K562 (cell line): Measurements from ENCODE around the gene TYW5. TPM values are rescaled to one million over a fixed set of nuclear protein-coding genes. Genes with fewer than 3 reads are reported as not detected.

ENCODE experiments used
- ATAC-seq: fragments of 200-7000 bp; cut with Tn5 transposase; 3 replicates; pipeline ENCODE4 v1.9.1; 2020; ENCODE audit warnings: moderate library complexity
- BruUV-seq: library from RNA; stranded (reverse); fragments of 400-500 nt; replicated peaks from 2 replicates; lab custom pipeline; 2021; lab: Mats Ljungman, UMichigan
- CTCF ChIA-PET: fragments of 300-600 bp; formaldehyde crosslinking; extraction: SDS; loops from one replicate; lab custom pipeline; 2021; ENCODE audit warnings: low intra/inter-chr PET ratio; lab: Yijun Ruan, JAX
- POLR2A ChIA-PET: fragments of 300-600, 350-650 bp; sonication (Branson Sonifier 250); formaldehyde crosslinking; extraction: SDS; loops from one replicate; lab custom pipeline; 2021; ENCODE audit warnings: antibody characterized with exemption, inconsistent platforms; lab: Yijun Ruan, JAX
- DNase-seq, 4 experiments: peaks; one replicate each; pipeline versions ENCODE4 v3.0.0 to v3.0.0-alpha.2; 2011 to 2018; ENCODE audit warnings: low spot score in 3 of 4, mixed read lengths in 3 of 4; ENCODE audit errors: extremely low read depth in 1 of 4
- FAIRE-seq: peaks from 2 replicates; lab custom pipeline; 2011; peaks lifted over from hg19 to GRCh38; lab: Jason Lieb, UNC
- H2AFZ ChIP-seq: 2 replicates; pipeline ENCODE4 v1.6.0; 2011; ENCODE audit warnings: low read depth, low read length, control low read depth, inconsistent platforms
- H3K27ac ChIP-seq: fragments of 200-600 bp; 3 replicates; pipeline ENCODE4 v1.8.0; 2011; ENCODE audit warnings: low read depth, mild to moderate bottlenecking, control low read depth, inconsistent platforms, low read length, moderate library complexity, mixed read lengths; ENCODE audit errors: extremely low read depth
- H3K27me3 ChIP-seq, 2 experiments: fragments of 300-600 bp in 1 of 2; 2 replicates in 1 of 2; 3 replicates in 1 of 2; pipeline versions ENCODE4 v1.6.0 to v1.8.0; 2011; ENCODE audit warnings: inconsistent platforms in 2 of 2, low read length in 2 of 2, mild to moderate bottlenecking in 1 of 2, mixed read lengths in 1 of 2, moderate library complexity in 1 of 2; ENCODE audit not compliant: control insufficient read depth in 2 of 2, insufficient read depth in 2 of 2
- H3K36me3 ChIP-seq: fragments of 300-600 bp; 3 replicates; pipeline ENCODE4 v1.8.0; 2011; ENCODE audit warnings: mild to moderate bottlenecking, low read length, inconsistent platforms; ENCODE audit not compliant: control insufficient read depth, insufficient read depth
- H3K4me1 ChIP-seq, 2 experiments: fragments of 200-600 bp in 1 of 2; replicated peaks in 1 of 2; 2 replicates in 1 of 2; 3 replicates in 1 of 2; pipeline versions ENCODE4 v1.5.1 to v1.8.0; 2011; ENCODE audit warnings: inconsistent platforms in 2 of 2, low read length in 2 of 2, mild to moderate bottlenecking in 1 of 2, mixed read lengths in 1 of 2, moderate library complexity in 1 of 2; ENCODE audit not compliant: control insufficient read depth in 2 of 2, insufficient read depth in 2 of 2
- H3K4me2 ChIP-seq: 2 replicates; pipeline ENCODE4 v1.6.1; 2011; ENCODE audit warnings: low read length, control low read depth, inconsistent platforms, mixed read lengths; ENCODE audit not compliant: insufficient read depth
- H3K4me3 ChIP-seq: fragments of 200-600 bp; sonication (generic), shearing (Covaris generic); 2 replicates; pipeline ENCODE4 v1.5.1; 2016; ENCODE audit warnings: control low read depth, inconsistent platforms
- H3K79me2 ChIP-seq: fragments of 200-600 bp; 3 replicates; pipeline ENCODE4 v1.8.0; 2011; ENCODE audit warnings: low read length, inconsistent platforms; ENCODE audit not compliant: control insufficient read depth, insufficient read depth
- H3K9ac ChIP-seq, 2 experiments: 2 replicates each; pipeline versions ENCODE4 v1.6.0 to v1.6.1; 2011; ENCODE audit warnings: low read depth in 2 of 2, low read length in 2 of 2, control low read depth in 1 of 2, inconsistent platforms in 1 of 2, mild to moderate bottlenecking in 1 of 2, mixed read lengths in 1 of 2; ENCODE audit not compliant: insufficient read depth in 1 of 2
- H3K9me1 ChIP-seq: one replicate; pipeline ENCODE4 v1.6.0; 2011; ENCODE audit warnings: inconsistent platforms, mild to moderate bottlenecking, low read length, moderate library complexity; ENCODE audit not compliant: control insufficient read depth, insufficient read depth
- H3K9me3 ChIP-seq: replicated peaks from 2 replicates; pipeline ENCODE4 v1.5.1; 2011; ENCODE audit warnings: low read depth, low read length, inconsistent platforms; ENCODE audit not compliant: control insufficient read depth, insufficient read depth
- H4K20me1 ChIP-seq: replicated peaks from 2 replicates; pipeline ENCODE4 v1.6.1; 2011; ENCODE audit warnings: low read length, inconsistent platforms, mixed read lengths; ENCODE audit not compliant: control insufficient read depth, insufficient read depth
- MEF2A ChIP-seq: IDR thresholded peaks from 2 replicates; pipeline ENCODE4 v1.6.1; 2011; ENCODE audit warnings: low read depth, mild to moderate bottlenecking, low read length, moderate library complexity; ENCODE audit not compliant: control insufficient read depth
- NFYB ChIP-seq: IDR thresholded peaks from 2 replicates; pipeline ENCODE4 v1.6.1; 2011; ENCODE audit warnings: mild to moderate bottlenecking, moderate library complexity; ENCODE audit not compliant: insufficient read length; ENCODE audit errors: extremely low read depth
- RAD21 ChIP-seq, 2 experiments: fragments of 250-450 bp in 1 of 2; fragments of 450-650 bp in 1 of 2; sonication (Bioruptor Pico) in 1 of 2; formaldehyde crosslinking in 1 of 2; IDR thresholded peaks in 1 of 2; conservative IDR thresholded peaks in 1 of 2; 2 replicates each; pipeline versions ENCODE4 v1.4.0 to v1.8.0; 2020 to 2022; ENCODE audit warnings: mild to moderate bottlenecking in 2 of 2, moderate library complexity in 1 of 2
- RBM25 ChIP-seq: fragments of 200-400 bp; formaldehyde crosslinking; IDR thresholded peaks from 2 replicates; pipeline ENCODE4 v1.6.1; 2018; ENCODE audit warnings: low read length, low read depth, moderate library complexity; ENCODE audit not compliant: severe bottlenecking
- ZNF384 ChIP-seq: IDR thresholded peaks from 2 replicates; pipeline ENCODE4 v1.6.1; 2012; ENCODE audit warnings: low read depth, low read length, improper control_type of control experiment
- WGBS: fragments of 100-300 bp; shearing (Covaris generic); methylation state at CpG from one replicate; pipeline ENCODE4 v1.1.6; 2016; ENCODE audit warnings: low coverage, mixed read lengths; ENCODE audit not compliant: insufficient coverage; ENCODE audit errors: missing lambda C conversion rate; 5-methylcytosine and 5-hydroxymethylcytosine counted together
- in situ Hi-C: fragments of 300-500 bp; cut with MboI; formaldehyde crosslinking; loops from 4 replicates; pipeline ENCODE4 v1.15.0; 2018; ENCODE audit warnings: inconsistent platforms, mixed read lengths
- intact Hi-C: fragments of 100-400 bp; cut with micrococcal nuclease; formaldehyde crosslinking; loops from 2 replicates; pipeline ENCODE4 v1.14.2; 2022
- polyA plus RNA-seq, 8 experiments: library from polyadenylated mRNA; depleted of rRNA in 4 of 8; stranded (reverse) in 5 of 8; unstranded in 3 of 8; fragments of >200 nt; fragmentation: Nextera tagmentation in 2 of 8; fragmentation: Illumina TruSeq in 1 of 8; extraction: Ambion mirVana in 2 of 8; extraction: Trizol in 1 of 8; gene quantifications; 2 replicates each; pipeline versions ENCODE4 v1.2.1 to v1.2.3, GENCODE V29; 2011 to 2014; ENCODE audit warnings: inconsistent platforms in 1 of 8, missing spikeins in 1 of 8
- total RNA-seq, 7 experiments: library from RNA; depleted of rRNA in 6 of 7; stranded (reverse); fragments of >200 nt in 6 of 7; fragmentation: Illumina TruSeq in 2 of 7; extraction: Trizol in 2 of 7; gene quantifications; 2 replicates each; pipeline versions ENCODE4 v1.2.1 to v1.2.3, GENCODE V29; 2011 to 2021; ENCODE audit warnings: low replicate concordance in 1 of 7
- TF ChIP-seq, protein P1 (sequence below), 3 experiments: IDR thresholded peaks in 2 of 3; conservative IDR thresholded peaks in 1 of 3; 2 replicates each; pipeline ENCODE4 v1.5.1; 2011 to 2012; ENCODE audit warnings: low read length in 3 of 3, mild to moderate bottlenecking in 3 of 3, control low read depth in 2 of 3, improper control_type of control experiment in 1 of 3, inconsistent platforms in 1 of 3, low read depth in 1 of 3, mixed read lengths in 1 of 3, moderate library complexity in 1 of 3; ENCODE audit not compliant: insufficient read depth in 2 of 3

TYW5 gene
- total and polyA plus RNA-seq, 9 of the 15 experiments (the other 6 are each of a cell fraction or from before 2014, with no cell fraction given): 3.6 to 7.7 (median 4.6) TPM

DNA sequence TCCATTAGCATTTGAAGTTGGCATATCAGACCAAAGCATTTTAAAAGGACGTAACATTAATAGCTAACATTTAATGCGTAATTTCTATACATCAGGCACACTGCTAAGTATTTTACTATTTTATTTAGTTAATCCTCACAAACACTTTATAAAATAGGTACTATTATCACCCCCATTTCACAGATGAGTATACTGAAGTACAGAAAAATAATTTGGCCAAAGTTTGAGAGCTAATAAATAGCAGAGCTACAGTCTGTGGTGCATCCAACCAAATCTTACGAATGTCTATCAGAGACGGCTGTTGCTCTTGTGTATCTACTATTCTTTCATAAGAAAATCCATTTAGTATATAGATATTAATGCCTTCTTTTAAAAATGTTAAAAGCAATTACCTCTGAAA is 11.9 kb downstream of the TYW5 start:
- Histone ChIP-seq H3K79me2 (peaks cover 5% of the 10 kb centered on the region; the same call in 1 of the 3 replicates), H3K4me2 (no peak overlapping the region), H3K27me3 (no peaks in the 10 kb centered on the region), H3K9me1 (no peaks in the 10 kb centered on the region), H3K4me1 (no peaks in the 10 kb centered on the region), H3K4me3 (no peak overlapping the region), H3K9ac (no peak overlapping the region), H2AFZ (no peak overlapping the region), H3K27ac (no peak overlapping the region), H4K20me1 (no peaks in the 10 kb centered on the region), H3K9me3 (no peaks in the 10 kb centered on the region), H3K36me3 (peaks cover 68% of the 10 kb centered on the region)
- TF ChIP-seq RBM25: peak; percentile 21
- no peak for TF ChIP-seq NFYB
- ChIA-PET CTCF (no interaction called here), POLR2A (interaction anchor here (0.6 kb wide), 1 partner anchor 535 kb away, joined by 3 read pairs; no protein-coding TSS in a partner anchor)
- no TSS peak for BruUV-seq
- in situ Hi-C loops (no loop called here), intact Hi-C loops (loop anchor here (5.0 to 10.0 kb wide), 2 partner anchors 241 to 1629 kb away; no protein-coding TSS in a partner anchor)
- FAIRE-seq (no peak), ATAC-seq (no peak), DNase-seq (no peak)
- 94% methylated on average over 4 of the region's 4 CpGs for WGBS

GRCh38 chr2:199940373-199940772 is 14.9 kb downstream of the TYW5 start:
- BruUV-seq: no TSS peak
- intact Hi-C loops: loop anchor here (5.0 to 10.0 kb wide), 2 partner anchors 238 to 1626 kb away; no protein-coding TSS in a partner anchor

More at GRCh38 chr2:199940373-199940772, 14.9 kb downstream of the TYW5 start:
- H3K79me2 ChIP-seq: peaks cover 5% of the 10 kb centered on the region; the same call in 1 of the 3 replicates
- H4K20me1 ChIP-seq: no peaks in the 10 kb centered on the region
- ATAC-seq (peak; percentile 76), DNase-seq (no peak), FAIRE-seq (no peak)
- H3K4me3 ChIP-seq: no peak overlapping the region
- POLR2A ChIA-PET: no interaction called here
- H3K36me3 ChIP-seq: peaks cover 56% of the 10 kb centered on the region
- H3K9ac ChIP-seq: no peak overlapping the region
- no peak overlapping the region for H3K27ac ChIP-seq
- H2AFZ ChIP-seq: no peak overlapping the region
- H3K9me3 ChIP-seq: no peaks in the 10 kb centered on the region
- no peaks in the 10 kb centered on the region for H3K27me3 ChIP-seq
- H3K4me1 ChIP-seq: no peaks in the 10 kb centered on the region
- no peak overlapping the region for H3K4me2 ChIP-seq
- in situ Hi-C loops: no loop called here
- WGBS: 100% methylated on average over 2 of the region's 2 CpGs
- TF ChIP-seq RAD21 (CRISPR knock-in tag; conservative IDR thresholded peaks at IDR 0.05 in 1 of 2, IDR thresholded peaks at IDR 0.05 in 1 of 2): peak; percentile 18 to 52; a peak in 2 of 4 replicates
- peak; percentile 88 for TF ChIP-seq ZNF384
- TF ChIP-seq MEF2A: no peak
- TF ChIP-seq, protein P1, sequence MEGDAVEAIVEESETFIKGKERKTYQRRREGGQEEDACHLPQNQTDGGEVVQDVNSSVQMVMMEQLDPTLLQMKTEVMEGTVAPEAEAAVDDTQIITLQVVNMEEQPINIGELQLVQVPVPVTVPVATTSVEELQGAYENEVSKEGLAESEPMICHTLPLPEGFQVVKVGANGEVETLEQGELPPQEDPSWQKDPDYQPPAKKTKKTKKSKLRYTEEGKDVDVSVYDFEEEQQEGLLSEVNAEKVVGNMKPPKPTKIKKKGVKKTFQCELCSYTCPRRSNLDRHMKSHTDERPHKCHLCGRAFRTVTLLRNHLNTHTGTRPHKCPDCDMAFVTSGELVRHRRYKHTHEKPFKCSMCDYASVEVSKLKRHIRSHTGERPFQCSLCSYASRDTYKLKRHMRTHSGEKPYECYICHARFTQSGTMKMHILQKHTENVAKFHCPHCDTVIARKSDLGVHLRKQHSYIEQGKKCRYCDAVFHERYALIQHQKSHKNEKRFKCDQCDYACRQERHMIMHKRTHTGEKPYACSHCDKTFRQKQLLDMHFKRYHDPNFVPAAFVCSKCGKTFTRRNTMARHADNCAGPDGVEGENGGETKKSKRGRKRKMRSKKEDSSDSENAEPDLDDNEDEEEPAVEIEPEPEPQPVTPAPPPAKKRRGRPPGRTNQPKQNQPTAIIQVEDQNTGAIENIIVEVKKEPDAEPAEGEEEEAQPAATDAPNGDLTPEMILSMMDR (IDR thresholded peaks at IDR 0.05 in 2 of 3, conservative IDR thresholded peaks at IDR 0.05 in 1 of 3; ENCODE audit: insufficient read depth in 2 of 3, low read depth in 1 of 3, low read length in 3 of 3): peak in 1 of 3 experiments; percentile 44; a peak in 2 of 6 replicates
- TF ChIP-seq, all 486 proteins: peak for 3
- no peaks in the 10 kb centered on the region for H3K9me1 ChIP-seq
- CTCF ChIA-PET: interaction anchor here (1.9 kb wide), 1 partner anchor 235 kb away, joined by 10 read pairs; no protein-coding TSS in a partner anchor
